Measurements from ENCODE around the gene GABBR2.
"Not testable (repeated sequence)": the region's sequence is repeated elsewhere in the genome, so short reads cannot be mapped to it uniquely, and the experiment has no call there.

DNA sequence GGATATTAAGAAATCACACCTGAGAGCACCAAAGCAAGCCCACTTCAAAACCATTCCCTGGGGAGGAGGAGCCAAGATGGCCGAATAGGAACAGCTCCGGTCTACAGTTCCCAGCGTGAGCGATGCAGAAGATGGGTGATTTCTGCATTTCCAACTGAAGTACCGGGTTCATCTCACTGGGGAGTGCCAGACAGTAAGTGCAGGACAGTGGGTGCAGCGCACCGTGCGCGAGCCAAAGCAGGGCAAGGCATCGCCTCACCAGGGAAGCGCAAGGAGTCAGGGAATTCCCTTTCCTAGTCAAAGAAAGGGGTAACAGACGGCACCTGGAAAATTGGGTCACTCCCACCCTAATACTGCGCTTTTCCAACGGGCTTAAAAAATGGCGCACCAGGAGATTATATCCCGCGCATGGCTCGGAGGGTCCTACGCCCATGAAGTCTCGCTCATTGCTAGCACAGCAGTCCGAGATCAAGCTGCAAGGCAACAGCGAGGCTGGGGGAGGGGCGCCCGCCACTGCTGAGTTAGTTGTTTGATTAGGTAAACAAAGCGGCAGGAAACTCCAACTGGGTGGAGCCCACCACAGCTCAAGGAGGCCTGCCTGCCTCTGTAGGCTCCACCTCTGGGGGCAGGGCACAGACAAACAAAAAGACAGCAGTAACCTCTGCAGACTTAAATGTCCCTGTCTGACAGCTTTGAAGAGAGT lies 200.4 kb downstream of the GABBR2 start:
- TF ChIP-seq CTCF, POLR2A (IDR thresholded peaks at IDR 0.05): not testable (repeated sequence)

Data from breast epithelium (tissue), 3 donors.